ENCODE data around the gene CREB3L4.
"Not testable (repeated sequence)": the region's sequence is repeated elsewhere in the genome, so short reads cannot be mapped to it uniquely, and the experiment has no call there.

Gene CREB3L4

GRCh38 chr1:153959454-153959853, 8.2 kb upstream of the CREB3L4 start:
- no peak for DNase-seq (ENCODE audit: low read depth)

- DNase-seq (ENCODE audit: low read depth), result no peak
These were observed 7.5 kb upstream of the CREB3L4 start for GRCh38 chr1:153960206-153960605.

- DNase-seq (ENCODE audit: low read depth), result no peak
These were observed 6.3 kb upstream of the CREB3L4 start for GRCh38 chr1:153961421-153961820.

GRCh38 chr1:153962088-153963029, 5.3 kb upstream of the CREB3L4 start:
- DNase-seq (ENCODE audit: low read depth), result no peak

- DNase-seq (ENCODE audit: low read depth), result peak; percentile 94
These were observed 4.5 kb upstream of the CREB3L4 start, which contains the start of gene SLC39A1 for GRCh38 chr1:153963030-153963849. TSS of gene SLC39A1 (minus strand) at chr1:153963537. CDS start at chr1:153962715, 822 bp downstream.

GRCh38 chr1:153963850-153964331, 3.8 kb upstream of the CREB3L4 start:
- DNase-seq (ENCODE audit: low read depth), result no peak

- DNase-seq (ENCODE audit: low read depth), result no peak
These were observed 280 bp downstream of the CREB3L4 start for GRCh38 chr1:153968000-153968363.

GRCh38 chr1:153968408-153968807, 706 bp downstream of the CREB3L4 start:
- no peak for DNase-seq (ENCODE audit: low read depth)

GRCh38 chr1:153968972-153969371, 1.3 kb downstream of the CREB3L4 start:
- DNase-seq (ENCODE audit: low read depth), result no peak

- DNase-seq (ENCODE audit: low read depth), result no peak
These were observed 2.6 kb downstream of the CREB3L4 start for GRCh38 chr1:153970346-153970745.

- no peak for DNase-seq (ENCODE audit: low read depth)
These were observed 5.4 kb downstream of the CREB3L4 start for GRCh38 chr1:153973071-153973470.

- DNase-seq (ENCODE audit: low read depth), result no peak
These were observed 5.8 kb downstream of the CREB3L4 start for GRCh38 chr1:153973525-153973924.

- DNase-seq (ENCODE audit: low read depth), result no peak
These were observed 9.1 kb downstream of the CREB3L4 start for GRCh38 chr1:153976819-153977249.

- peak; percentile 81 for DNase-seq (ENCODE audit: low read depth)
These were observed 9.8 kb downstream of the CREB3L4 start, which contains the start of gene JTB for GRCh38 chr1:153977250-153978240. TSS of gene JTB (minus strand) at chr1:153977674. CDS start at chr1:153977252, 422 bp downstream.

GRCh38 chr1:153978274-153978909, 10.7 kb downstream of the CREB3L4 start:
- no peak for DNase-seq (ENCODE audit: low read depth)

- DNase-seq (ENCODE audit: low read depth), result not testable (repeated sequence)
These were observed 11.4 kb downstream of the CREB3L4 start for GRCh38 chr1:153979091-153979490.

- DNase-seq (ENCODE audit: low read depth), result not testable (repeated sequence)
These were observed 14.0 kb downstream of the CREB3L4 start for GRCh38 chr1:153981735-153982134.

GRCh38 chr1:153984123-153984894, 16.6 kb downstream of the CREB3L4 start:
- no peak for DNase-seq (ENCODE audit: low read depth)

GRCh38 chr1:153985341-153985912, 17.7 kb downstream of the CREB3L4 start:
- DNase-seq (ENCODE audit: low read depth), result no peak
